ENCODE results near the gene UBASH3B.

Gene UBASH3B

DNA sequence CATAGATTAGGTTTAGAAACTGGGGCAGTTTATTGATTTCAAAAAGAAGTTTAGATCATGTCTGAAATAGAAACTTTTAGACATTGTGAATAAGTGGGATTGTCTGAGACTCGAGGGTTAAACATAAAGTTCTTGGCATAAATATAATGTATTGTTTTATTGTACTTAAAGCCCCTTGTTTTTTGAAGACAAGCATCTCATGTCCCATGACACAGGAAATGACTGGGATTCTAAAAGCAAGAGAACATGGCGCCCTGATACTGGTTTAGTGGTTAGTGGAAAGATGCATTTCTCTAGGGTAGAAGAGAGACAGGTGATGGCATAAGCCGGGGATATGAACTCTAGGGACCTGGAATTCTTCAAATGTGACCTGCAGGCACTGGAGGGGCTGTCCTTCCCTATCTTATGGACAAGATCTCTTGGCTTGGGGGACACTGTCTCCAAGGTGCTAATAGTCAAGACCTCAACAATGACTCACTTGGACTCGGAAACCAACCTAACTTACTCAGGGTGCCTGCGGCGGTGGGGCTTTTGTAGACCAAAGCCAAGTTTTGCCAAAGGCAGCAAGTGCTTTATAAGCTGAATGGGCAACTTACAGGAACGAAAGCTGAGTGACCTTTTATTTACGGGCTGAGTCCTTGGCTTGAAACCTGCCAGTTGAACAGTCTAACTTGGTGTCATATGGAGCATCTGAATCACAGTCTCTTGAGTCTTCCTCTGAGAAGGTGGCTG is 48.2 kb downstream of the UBASH3B start:
- H3K4me3 ChIP-seq (ENCODE audit: low read depth, low read length): no peak overlapping the region
- TF ChIP-seq, protein P1, sequence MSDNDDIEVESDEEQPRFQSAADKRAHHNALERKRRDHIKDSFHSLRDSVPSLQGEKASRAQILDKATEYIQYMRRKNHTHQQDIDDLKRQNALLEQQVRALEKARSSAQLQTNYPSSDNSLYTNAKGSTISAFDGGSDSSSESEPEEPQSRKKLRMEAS (IDR thresholded peaks at IDR 0.05; ENCODE audit: low read depth, low read length): no peak
- TF ChIP-seq POLR2A (IDR thresholded peaks at IDR 0.05; ENCODE audit: extremely low read depth, insufficient read length) (no peak), MYC (IDR thresholded peaks at IDR 0.05; ENCODE audit: low read depth, low read length) (no peak)
- TF ChIP-seq, protein P2, sequence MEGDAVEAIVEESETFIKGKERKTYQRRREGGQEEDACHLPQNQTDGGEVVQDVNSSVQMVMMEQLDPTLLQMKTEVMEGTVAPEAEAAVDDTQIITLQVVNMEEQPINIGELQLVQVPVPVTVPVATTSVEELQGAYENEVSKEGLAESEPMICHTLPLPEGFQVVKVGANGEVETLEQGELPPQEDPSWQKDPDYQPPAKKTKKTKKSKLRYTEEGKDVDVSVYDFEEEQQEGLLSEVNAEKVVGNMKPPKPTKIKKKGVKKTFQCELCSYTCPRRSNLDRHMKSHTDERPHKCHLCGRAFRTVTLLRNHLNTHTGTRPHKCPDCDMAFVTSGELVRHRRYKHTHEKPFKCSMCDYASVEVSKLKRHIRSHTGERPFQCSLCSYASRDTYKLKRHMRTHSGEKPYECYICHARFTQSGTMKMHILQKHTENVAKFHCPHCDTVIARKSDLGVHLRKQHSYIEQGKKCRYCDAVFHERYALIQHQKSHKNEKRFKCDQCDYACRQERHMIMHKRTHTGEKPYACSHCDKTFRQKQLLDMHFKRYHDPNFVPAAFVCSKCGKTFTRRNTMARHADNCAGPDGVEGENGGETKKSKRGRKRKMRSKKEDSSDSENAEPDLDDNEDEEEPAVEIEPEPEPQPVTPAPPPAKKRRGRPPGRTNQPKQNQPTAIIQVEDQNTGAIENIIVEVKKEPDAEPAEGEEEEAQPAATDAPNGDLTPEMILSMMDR (IDR thresholded peaks at IDR 0.05; ENCODE audit: low read depth, low read length): no peak
- DNase-seq (ENCODE audit: low read depth): no peak

DNA sequence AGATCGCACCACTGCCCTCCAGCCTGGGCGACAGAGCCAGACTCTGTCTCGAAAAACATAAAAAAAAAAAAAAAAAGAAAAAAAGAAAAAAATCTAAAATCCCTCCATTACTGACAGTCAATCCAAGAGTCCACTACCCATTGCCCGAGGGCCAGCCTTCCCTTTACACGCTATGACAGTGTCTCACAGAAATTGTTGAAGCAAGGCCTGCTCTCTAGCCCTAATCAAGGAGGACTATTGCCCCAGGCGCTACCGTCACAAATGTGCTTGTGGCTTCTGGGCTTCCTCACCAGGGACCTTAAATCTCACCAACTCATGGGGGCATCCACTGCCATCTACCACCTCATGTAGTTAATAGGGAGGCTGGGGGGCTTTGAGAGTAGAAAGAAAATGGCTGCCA is 49.9 kb downstream of the UBASH3B start:
- H3K4me3 ChIP-seq (ENCODE audit: low read depth, low read length): no peak overlapping the region
- TF ChIP-seq, protein P1 (IDR thresholded peaks at IDR 0.05; ENCODE audit: low read depth, low read length): no peak
- DNase-seq (ENCODE audit: low read depth): no peak

DNA sequence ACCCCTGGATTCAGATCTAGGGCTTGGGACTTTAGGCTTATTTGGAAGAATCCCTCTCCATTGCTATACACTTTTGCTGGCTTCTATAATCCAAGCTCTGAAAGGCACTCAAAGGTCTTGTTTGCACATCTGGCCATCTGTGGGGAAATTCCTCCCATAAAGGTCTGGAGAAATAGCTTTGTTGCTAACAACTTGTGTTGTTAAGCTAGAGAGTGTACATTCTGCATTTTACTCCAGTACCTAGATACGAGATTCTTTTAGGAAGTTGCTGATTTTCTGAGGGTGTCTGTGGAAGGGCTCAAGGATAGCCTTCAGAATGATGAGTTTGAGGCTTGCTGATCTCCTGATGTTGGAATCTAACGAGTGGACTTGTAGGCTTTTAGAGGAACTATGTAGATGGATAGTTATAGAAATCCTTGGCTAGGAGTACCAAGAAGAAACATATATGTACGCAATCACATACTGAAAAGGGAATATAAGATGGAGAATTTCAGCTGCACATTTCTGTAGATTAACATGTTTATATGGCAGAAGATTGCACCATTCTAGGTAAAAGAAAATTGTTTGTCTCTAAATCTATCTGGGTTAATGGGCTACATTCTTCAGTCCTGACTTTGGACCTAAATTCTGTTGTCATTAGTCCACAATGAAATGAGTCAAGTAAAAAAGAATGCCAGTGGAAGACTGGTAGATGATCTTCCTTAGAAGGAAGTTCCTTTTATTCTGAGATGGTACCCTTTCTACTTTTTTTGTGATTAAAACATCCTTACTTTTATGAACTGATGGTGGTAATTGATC is 51.0 kb downstream of the UBASH3B start:
- TF ChIP-seq, protein P2 (IDR thresholded peaks at IDR 0.05; ENCODE audit: low read depth, low read length): no peak
- no peak for TF ChIP-seq POLR2A (IDR thresholded peaks at IDR 0.05; ENCODE audit: extremely low read depth, insufficient read length)
- TF ChIP-seq, protein P1 (IDR thresholded peaks at IDR 0.05; ENCODE audit: low read depth, low read length): no peak
- no peak for TF ChIP-seq MYC (IDR thresholded peaks at IDR 0.05; ENCODE audit: low read depth, low read length)
- DNase-seq (ENCODE audit: low read depth): no peak
- no peak overlapping the region for H3K4me3 ChIP-seq (ENCODE audit: low read depth, low read length)

DNA sequence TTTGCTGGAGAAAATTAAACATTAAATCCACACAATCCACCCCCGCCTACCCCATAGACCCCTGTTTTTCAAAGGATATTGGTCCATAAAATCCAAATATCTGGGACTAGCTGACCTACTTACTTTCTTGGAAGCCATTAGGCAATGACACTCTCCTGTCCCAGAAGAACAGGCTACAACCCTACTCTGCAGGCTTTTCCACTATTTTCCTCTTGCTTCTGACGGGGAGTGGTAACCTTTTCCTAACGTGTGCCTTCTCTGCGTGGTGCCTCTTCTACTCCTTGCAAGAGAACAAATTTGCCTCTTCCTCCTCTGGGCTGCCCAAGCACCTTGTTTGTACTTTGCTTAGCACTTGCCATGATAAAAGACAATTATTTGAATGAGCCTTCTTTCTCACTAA is 51.6 kb downstream of the UBASH3B start:
- no peak overlapping the region for H3K4me3 ChIP-seq (ENCODE audit: low read depth, low read length)
- no peak for DNase-seq (ENCODE audit: low read depth)
- no peak for TF ChIP-seq MYC (IDR thresholded peaks at IDR 0.05; ENCODE audit: low read depth, low read length)
- TF ChIP-seq POLR2A (IDR thresholded peaks at IDR 0.05; ENCODE audit: extremely low read depth, insufficient read length): no peak
- TF ChIP-seq, protein P2 (IDR thresholded peaks at IDR 0.05; ENCODE audit: low read depth, low read length): no peak
- TF ChIP-seq, protein P1 (IDR thresholded peaks at IDR 0.05; ENCODE audit: low read depth, low read length): no peak

DNA sequence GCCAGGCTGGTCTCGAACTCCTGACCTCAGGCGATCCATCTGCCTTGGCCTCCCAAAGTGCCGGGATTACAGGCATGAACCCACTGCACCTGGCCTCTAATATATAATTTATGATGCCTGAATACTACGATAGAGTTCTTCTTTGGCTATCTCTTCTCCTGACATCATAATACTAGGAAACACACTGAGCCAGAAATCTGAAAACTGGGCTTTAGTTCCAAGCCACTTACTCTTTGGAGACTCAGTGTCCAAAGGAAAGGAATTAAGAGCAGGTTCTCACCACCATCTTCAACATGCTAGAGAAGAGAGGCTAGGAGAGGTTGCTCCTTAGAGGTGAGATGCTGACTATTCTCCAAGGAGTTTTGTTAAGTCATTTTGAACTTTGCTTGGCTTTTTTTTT is 52.4 kb downstream of the UBASH3B start:
- no peak for DNase-seq (ENCODE audit: low read depth)
- no peak overlapping the region for H3K4me3 ChIP-seq (ENCODE audit: low read depth, low read length)
- TF ChIP-seq, protein P1 (IDR thresholded peaks at IDR 0.05; ENCODE audit: low read depth, low read length): no peak
- TF ChIP-seq POLR2A (IDR thresholded peaks at IDR 0.05; ENCODE audit: extremely low read depth, insufficient read length) (no peak), MYC (IDR thresholded peaks at IDR 0.05; ENCODE audit: low read depth, low read length) (no peak)
- TF ChIP-seq, protein P2 (IDR thresholded peaks at IDR 0.05; ENCODE audit: low read depth, low read length): no peak
